ENCODE results near the gene UACA.

UACA gene

GRCh38 chr15:70762469-70763119, 764 bp downstream of the UACA start:
- peak; percentile 28 for DNase-seq (ENCODE audit: extremely low spot score)
- peak; percentile 55 for TF ChIP-seq L3MBTL2 (conservative IDR thresholded peaks at IDR 0.05)
- TF ChIP-seq CTBP1 (IDR thresholded peaks at IDR 0.05; ENCODE audit: borderline replicate concordance) = no peak
- no peak for TF ChIP-seq HDGF (IDR thresholded peaks at IDR 0.05; ENCODE audit: borderline replicate concordance)
- CTCF ChIA-PET = no interaction called here
- POLR2A ChIA-PET = no interaction called here

GRCh38 chr15:70761931-70762468, 1.4 kb downstream of the UACA start:
- CTCF ChIA-PET = interaction anchor here (0.6 to 1.4 kb wide), 4 partner anchors 38 to 64 kb away, joined by 3 to 6 read pairs (median 3); no protein-coding TSS in a partner anchor
- DNase-seq (ENCODE audit: extremely low spot score) = no peak
- POLR2A ChIA-PET = interaction anchor here (0.6 kb wide), 1 partner anchor 19 kb away, joined by 3 read pairs; no protein-coding TSS in a partner anchor
- TF ChIP-seq CTBP1 (IDR thresholded peaks at IDR 0.05; ENCODE audit: borderline replicate concordance) = 0 out of 2 replicates have a peak, but pooled peaks have one; percentile 30
- TF ChIP-seq ZNF384 (IDR thresholded peaks at IDR 0.05) = peak; percentile 53
- no peak for TF ChIP-seq ELF4 (IDR thresholded peaks at IDR 0.05)
- TF ChIP-seq NFRKB (IDR thresholded peaks at IDR 0.05) = no peak

- ChIA-PET POLR2A (no interaction called here), CTCF (interaction anchor here (1.0 to 1.4 kb wide), 2 partner anchors 39 to 51 kb away, joined by 3 to 6 read pairs; no protein-coding TSS in a partner anchor)
- DNase-seq (ENCODE audit: extremely low spot score) = no peak
- TF ChIP-seq ARNT (IDR thresholded peaks at IDR 0.05) (no peak), FOXK2 (IDR thresholded peaks at IDR 0.05) (no peak), HDGF (IDR thresholded peaks at IDR 0.05; ENCODE audit: borderline replicate concordance) (no peak), FOXA1 (IDR thresholded peaks at IDR 0.05) (no peak), L3MBTL2 (conservative IDR thresholded peaks at IDR 0.05) (no peak), ELF4 (IDR thresholded peaks at IDR 0.05) (no peak), NFRKB (IDR thresholded peaks at IDR 0.05) (no peak), TARDBP (IDR thresholded peaks at IDR 0.05) (no peak), SP1 (IDR thresholded peaks at IDR 0.05) (no peak), BHLHE40 (IDR thresholded peaks at IDR 0.05; ENCODE audit: borderline replicate concordance) (no peak), FOXM1 (IDR thresholded peaks at IDR 0.05; ENCODE audit: borderline replicate concordance) (no peak), CTBP1 (IDR thresholded peaks at IDR 0.05; ENCODE audit: borderline replicate concordance) (no peak), PKNOX1 (IDR thresholded peaks at IDR 0.05) (no peak), LEF1 (IDR thresholded peaks at IDR 0.05; ENCODE audit: borderline replicate concordance) (no peak), SUZ12 (IDR thresholded peaks at IDR 0.05) (no peak), ZNF384 (IDR thresholded peaks at IDR 0.05) (no peak)
These were observed 2.3 kb downstream of the UACA start for GRCh38 chr15:70761046-70761445.

DNA sequence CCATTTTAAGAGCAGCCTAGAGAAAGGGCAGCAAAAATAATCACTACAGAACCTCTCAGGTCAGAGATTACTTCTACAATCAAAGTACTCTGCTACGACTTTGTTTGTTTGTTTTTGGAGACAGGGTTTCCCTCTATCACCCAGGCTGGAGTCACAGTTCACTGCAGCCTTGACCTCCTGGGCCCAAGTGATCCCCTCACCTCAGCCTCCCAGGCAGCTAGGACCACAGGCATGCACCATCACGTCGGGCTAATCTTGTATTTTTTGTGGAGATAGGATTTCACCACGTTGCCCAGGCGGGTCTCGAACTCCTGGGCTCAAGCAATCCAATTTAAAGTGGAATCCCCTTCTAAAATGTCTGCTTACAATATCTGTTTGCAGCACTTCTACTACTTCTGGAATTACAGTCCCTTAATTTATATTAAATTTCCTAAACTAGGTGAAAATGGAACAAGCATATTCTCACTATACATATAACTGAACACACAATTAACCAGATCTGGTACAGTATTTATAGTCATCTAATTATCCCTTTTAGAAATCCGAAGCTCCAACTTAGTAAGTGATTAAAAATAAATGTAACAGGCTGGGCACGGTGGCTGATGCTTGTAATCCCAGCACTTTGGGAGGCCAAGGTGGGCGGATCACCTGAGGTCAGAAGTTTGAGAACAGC, 4.4 kb downstream of the UACA start:
- TF ChIP-seq FOXK2 (IDR thresholded peaks at IDR 0.05) (no peak), NFRKB (IDR thresholded peaks at IDR 0.05) (no peak), SUZ12 (IDR thresholded peaks at IDR 0.05) (no peak)
- CTCF ChIA-PET = interaction anchor here (1.0 kb wide), 1 partner anchor 53 kb away, joined by 4 read pairs; no protein-coding TSS in a partner anchor
- POLR2A ChIA-PET = no interaction called here
- no peak for DNase-seq (ENCODE audit: extremely low spot score)

DNA sequence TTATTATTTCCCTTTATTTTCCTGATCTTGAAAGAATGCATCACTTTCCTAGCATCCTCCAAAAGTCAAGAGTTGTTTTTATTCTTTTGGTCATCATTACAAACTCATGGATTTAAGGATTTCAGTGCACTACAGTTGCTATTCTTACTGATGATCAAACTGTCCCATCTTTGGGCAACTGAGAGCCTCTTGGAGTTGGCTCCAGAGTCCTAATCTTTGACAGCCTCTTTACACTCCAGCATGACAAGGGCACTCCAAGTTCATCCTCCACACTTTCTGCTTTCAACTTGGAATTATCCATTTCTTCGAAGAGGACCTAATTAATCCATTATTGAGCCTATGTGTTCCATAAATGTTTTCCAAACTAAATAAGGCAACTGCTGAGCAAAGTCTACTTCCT, 5.7 kb downstream of the UACA start:
- TF ChIP-seq ARNT (IDR thresholded peaks at IDR 0.05) = no peak
- ChIA-PET POLR2A (no interaction called here), CTCF (interaction anchor here (1.4 kb wide), 1 partner anchor 35 kb away, joined by 3 read pairs; no protein-coding TSS in a partner anchor)
- no peak for DNase-seq (ENCODE audit: extremely low spot score)

- DNase-seq (ENCODE audit: extremely low spot score) = no peak
- TF ChIP-seq ELF4 (IDR thresholded peaks at IDR 0.05) = no peak
- no peak for TF ChIP-seq SP1 (IDR thresholded peaks at IDR 0.05)
- TF ChIP-seq FOXA1 (IDR thresholded peaks at IDR 0.05) = no peak
- no peak for TF ChIP-seq ARNT (IDR thresholded peaks at IDR 0.05)
- no peak for TF ChIP-seq ZNF384 (IDR thresholded peaks at IDR 0.05)
- no peak for TF ChIP-seq BHLHE40 (IDR thresholded peaks at IDR 0.05; ENCODE audit: borderline replicate concordance)
- POLR2A ChIA-PET = no interaction called here
- CTCF ChIA-PET = interaction anchor here (0.6 kb wide), 1 partner anchor 120 kb away, joined by 3 read pairs; no protein-coding TSS in a partner anchor
These were observed 8.5 kb downstream of the UACA start for GRCh38 chr15:70754862-70755261.

- ChIA-PET CTCF (no interaction called here), POLR2A (no interaction called here)
- TF ChIP-seq FOXA1 (IDR thresholded peaks at IDR 0.05) (no peak), ZNF384 (IDR thresholded peaks at IDR 0.05) (no peak), FOXK2 (IDR thresholded peaks at IDR 0.05) (no peak), SUZ12 (IDR thresholded peaks at IDR 0.05) (no peak), FOXM1 (IDR thresholded peaks at IDR 0.05; ENCODE audit: borderline replicate concordance) (no peak), BHLHE40 (IDR thresholded peaks at IDR 0.05; ENCODE audit: borderline replicate concordance) (no peak), CTBP1 (IDR thresholded peaks at IDR 0.05; ENCODE audit: borderline replicate concordance) (no peak), ELF4 (IDR thresholded peaks at IDR 0.05) (no peak), ARNT (IDR thresholded peaks at IDR 0.05) (no peak), SP1 (IDR thresholded peaks at IDR 0.05) (no peak), HDGF (IDR thresholded peaks at IDR 0.05; ENCODE audit: borderline replicate concordance) (no peak), LEF1 (IDR thresholded peaks at IDR 0.05; ENCODE audit: borderline replicate concordance) (no peak), TARDBP (IDR thresholded peaks at IDR 0.05) (no peak), PKNOX1 (IDR thresholded peaks at IDR 0.05) (no peak), NFRKB (IDR thresholded peaks at IDR 0.05) (no peak), L3MBTL2 (conservative IDR thresholded peaks at IDR 0.05) (no peak)
- no peak for DNase-seq (ENCODE audit: extremely low spot score)
These were observed 10.1 kb downstream of the UACA start for GRCh38 chr15:70753101-70753829.

Data from HEK293T (cell line).